K562 (cell line): Measurements from ENCODE around the gene URI1. TPM values are rescaled to one million over a fixed set of nuclear protein-coding genes. Genes with fewer than 3 reads are reported as not detected.

ENCODE experiments used
- ATAC-seq: fragments of 200-7000 bp; cut with Tn5 transposase; 3 replicates; pipeline ENCODE4 v1.9.1; 2020; ENCODE audit warnings: moderate library complexity
- BruUV-seq: library from RNA; stranded (reverse); fragments of 400-500 nt; replicated peaks from 2 replicates; lab custom pipeline; 2021; lab: Mats Ljungman, UMichigan
- CTCF ChIA-PET: fragments of 300-600 bp; formaldehyde crosslinking; extraction: SDS; loops from one replicate; lab custom pipeline; 2021; ENCODE audit warnings: low intra/inter-chr PET ratio; lab: Yijun Ruan, JAX
- POLR2A ChIA-PET: fragments of 300-600, 350-650 bp; sonication (Branson Sonifier 250); formaldehyde crosslinking; extraction: SDS; loops from one replicate; lab custom pipeline; 2021; ENCODE audit warnings: antibody characterized with exemption, inconsistent platforms; lab: Yijun Ruan, JAX
- DNase-seq, 4 experiments: peaks; one replicate each; pipeline versions ENCODE4 v3.0.0 to v3.0.0-alpha.2; 2011 to 2018; ENCODE audit warnings: low spot score in 3 of 4, mixed read lengths in 3 of 4; ENCODE audit errors: extremely low read depth in 1 of 4
- FAIRE-seq: peaks from 2 replicates; lab custom pipeline; 2011; peaks lifted over from hg19 to GRCh38; lab: Jason Lieb, UNC
- H2AFZ ChIP-seq: 2 replicates; pipeline ENCODE4 v1.6.0; 2011; ENCODE audit warnings: low read depth, low read length, control low read depth, inconsistent platforms
- H3K27ac ChIP-seq: fragments of 200-600 bp; 3 replicates; pipeline ENCODE4 v1.8.0; 2011; ENCODE audit warnings: low read depth, mild to moderate bottlenecking, control low read depth, inconsistent platforms, low read length, moderate library complexity, mixed read lengths; ENCODE audit errors: extremely low read depth
- H3K27me3 ChIP-seq, 2 experiments: fragments of 300-600 bp in 1 of 2; 2 replicates in 1 of 2; 3 replicates in 1 of 2; pipeline versions ENCODE4 v1.6.0 to v1.8.0; 2011; ENCODE audit warnings: inconsistent platforms in 2 of 2, low read length in 2 of 2, mild to moderate bottlenecking in 1 of 2, mixed read lengths in 1 of 2, moderate library complexity in 1 of 2; ENCODE audit not compliant: control insufficient read depth in 2 of 2, insufficient read depth in 2 of 2
- H3K36me3 ChIP-seq: fragments of 300-600 bp; 3 replicates; pipeline ENCODE4 v1.8.0; 2011; ENCODE audit warnings: mild to moderate bottlenecking, low read length, inconsistent platforms; ENCODE audit not compliant: control insufficient read depth, insufficient read depth
- H3K4me1 ChIP-seq, 2 experiments: fragments of 200-600 bp in 1 of 2; replicated peaks in 1 of 2; 2 replicates in 1 of 2; 3 replicates in 1 of 2; pipeline versions ENCODE4 v1.5.1 to v1.8.0; 2011; ENCODE audit warnings: inconsistent platforms in 2 of 2, low read length in 2 of 2, mild to moderate bottlenecking in 1 of 2, mixed read lengths in 1 of 2, moderate library complexity in 1 of 2; ENCODE audit not compliant: control insufficient read depth in 2 of 2, insufficient read depth in 2 of 2
- H3K4me2 ChIP-seq: 2 replicates; pipeline ENCODE4 v1.6.1; 2011; ENCODE audit warnings: low read length, control low read depth, inconsistent platforms, mixed read lengths; ENCODE audit not compliant: insufficient read depth
- H3K4me3 ChIP-seq: fragments of 200-600 bp; sonication (generic), shearing (Covaris generic); 2 replicates; pipeline ENCODE4 v1.5.1; 2016; ENCODE audit warnings: control low read depth, inconsistent platforms
- H3K79me2 ChIP-seq: fragments of 200-600 bp; 3 replicates; pipeline ENCODE4 v1.8.0; 2011; ENCODE audit warnings: low read length, inconsistent platforms; ENCODE audit not compliant: control insufficient read depth, insufficient read depth
- H3K9ac ChIP-seq, 2 experiments: 2 replicates each; pipeline versions ENCODE4 v1.6.0 to v1.6.1; 2011; ENCODE audit warnings: low read depth in 2 of 2, low read length in 2 of 2, control low read depth in 1 of 2, inconsistent platforms in 1 of 2, mild to moderate bottlenecking in 1 of 2, mixed read lengths in 1 of 2; ENCODE audit not compliant: insufficient read depth in 1 of 2
- H3K9me1 ChIP-seq: one replicate; pipeline ENCODE4 v1.6.0; 2011; ENCODE audit warnings: inconsistent platforms, mild to moderate bottlenecking, low read length, moderate library complexity; ENCODE audit not compliant: control insufficient read depth, insufficient read depth
- H3K9me3 ChIP-seq: replicated peaks from 2 replicates; pipeline ENCODE4 v1.5.1; 2011; ENCODE audit warnings: low read depth, low read length, inconsistent platforms; ENCODE audit not compliant: control insufficient read depth, insufficient read depth
- H4K20me1 ChIP-seq: replicated peaks from 2 replicates; pipeline ENCODE4 v1.6.1; 2011; ENCODE audit warnings: low read length, inconsistent platforms, mixed read lengths; ENCODE audit not compliant: control insufficient read depth, insufficient read depth
- CBX8 ChIP-seq: fragments of 200-600 bp; sonication (generic); IDR thresholded peaks from 2 replicates; pipeline ENCODE4 v1.6.1; 2012; ENCODE audit warnings: borderline replicate concordance, mixed run types, low read depth, mild to moderate bottlenecking, moderate library complexity, mixed read lengths, low read length, control low read depth, inconsistent platforms; ENCODE audit not compliant: poor library complexity, severe bottlenecking; ENCODE audit errors: extremely low read depth
- CSDE1 ChIP-seq, 2 experiments: fragments of 450-650 bp; IDR thresholded peaks; 2 replicates each; pipeline ENCODE4 v1.6.1; 2016; ENCODE audit warnings: mild to moderate bottlenecking in 1 of 2
- GATAD2B ChIP-seq: fragments of 450-650 bp; IDR thresholded peaks from 2 replicates; pipeline ENCODE4 v1.6.1; 2017; ENCODE audit warnings: mild to moderate bottlenecking, borderline replicate concordance
- JUN ChIP-seq, 2 experiments: sonication (generic) in 1 of 2; formaldehyde crosslinking in 1 of 2; IDR thresholded peaks; 2 replicates each; pipeline versions ENCODE4 v1.6.1 to v1.8.0; 2012 to 2022; ENCODE audit warnings: borderline replicate concordance in 2 of 2, mild to moderate bottlenecking in 2 of 2, improper control_type of control experiment in 1 of 2, low read depth in 1 of 2, low read length in 1 of 2, missing genetic modification reagents in 1 of 2
- MTA1 ChIP-seq: fragments of 450-650 bp; IDR thresholded peaks from 2 replicates; pipeline ENCODE4 v1.6.1; 2017; ENCODE audit warnings: borderline replicate concordance
- NBN ChIP-seq: fragments of 450-650 bp; IDR thresholded peaks from 2 replicates; pipeline ENCODE4 v1.6.1; 2016; ENCODE audit warnings: low read depth, mild to moderate bottlenecking
- NCOA4 ChIP-seq: fragments of 450-650 bp; IDR thresholded peaks from 2 replicates; pipeline ENCODE4 v1.6.1; 2018; ENCODE audit warnings: mild to moderate bottlenecking; ENCODE audit not compliant: partially characterized antibody
- PHB ChIP-seq: fragments of 250-450 bp; sonication (Bioruptor Pico); IDR thresholded peaks from 2 replicates; pipeline ENCODE4 v1.5.0; 2021
- PHF8 ChIP-seq: fragments of 200-600 bp; sonication (generic); IDR thresholded peaks from 2 replicates; pipeline ENCODE4 v1.6.1; 2012; ENCODE audit warnings: mixed run types, mild to moderate bottlenecking, inconsistent platforms, low read length, moderate library complexity, borderline replicate concordance
- PTRF ChIP-seq: fragments of 450-650 bp; IDR thresholded peaks from 2 replicates; pipeline ENCODE4 v1.6.1; 2016; ENCODE audit warnings: mild to moderate bottlenecking, missing genetic modification characterization, missing compliant biosample characterization
- SAFB ChIP-seq: fragments of 200-400 bp; formaldehyde crosslinking; IDR thresholded peaks from 2 replicates; pipeline ENCODE4 v1.6.1; 2017; ENCODE audit warnings: low read depth, low read length, borderline replicate concordance
- ZBTB8A ChIP-seq: fragments of 450-650 bp; IDR thresholded peaks from 2 replicates; pipeline ENCODE4 v1.6.1; 2018; ENCODE audit warnings: mild to moderate bottlenecking, moderate library complexity; ENCODE audit not compliant: partially characterized antibody
- ZC3H4 ChIP-seq: sonication (generic); formaldehyde crosslinking; IDR thresholded peaks from 2 replicates; pipeline ENCODE4 v1.9.0; 2021; ENCODE audit warnings: missing genetic modification reagents, borderline replicate concordance
- ZNF197 ChIP-seq: fragments of 200-800 bp; sonication (Bioruptor generic); IDR thresholded peaks from 2 replicates; pipeline ENCODE4 v1.6.1; 2016; ENCODE audit warnings: low read depth, missing genetic modification characterization, missing compliant biosample characterization
- ZNF232 ChIP-seq: sonication (generic); formaldehyde crosslinking; IDR thresholded peaks from 2 replicates; pipeline ENCODE4 v1.8.0; 2022; ENCODE audit warnings: mild to moderate bottlenecking, missing genetic modification reagents
- ZNF253 ChIP-seq: fragments of 250-450 bp; sonication (Bioruptor Pico); conservative IDR thresholded peaks from 2 replicates; pipeline ENCODE4 v1.6.1; 2021; ENCODE audit warnings: mild to moderate bottlenecking
- WGBS: fragments of 100-300 bp; shearing (Covaris generic); methylation state at CpG from one replicate; pipeline ENCODE4 v1.1.6; 2016; ENCODE audit warnings: low coverage, mixed read lengths; ENCODE audit not compliant: insufficient coverage; ENCODE audit errors: missing lambda C conversion rate; 5-methylcytosine and 5-hydroxymethylcytosine counted together
- in situ Hi-C: fragments of 300-500 bp; cut with MboI; formaldehyde crosslinking; loops from 4 replicates; pipeline ENCODE4 v1.15.0; 2018; ENCODE audit warnings: inconsistent platforms, mixed read lengths
- intact Hi-C: fragments of 100-400 bp; cut with micrococcal nuclease; formaldehyde crosslinking; loops from 2 replicates; pipeline ENCODE4 v1.14.2; 2022
- polyA plus RNA-seq, 8 experiments: library from polyadenylated mRNA; depleted of rRNA in 4 of 8; stranded (reverse) in 5 of 8; unstranded in 3 of 8; fragments of >200 nt; fragmentation: Nextera tagmentation in 2 of 8; fragmentation: Illumina TruSeq in 1 of 8; extraction: Ambion mirVana in 2 of 8; extraction: Trizol in 1 of 8; gene quantifications; 2 replicates each; pipeline versions ENCODE4 v1.2.1 to v1.2.3, GENCODE V29; 2011 to 2014; ENCODE audit warnings: inconsistent platforms in 1 of 8, missing spikeins in 1 of 8
- total RNA-seq, 7 experiments: library from RNA; depleted of rRNA in 6 of 7; stranded (reverse); fragments of >200 nt in 6 of 7; fragmentation: Illumina TruSeq in 2 of 7; extraction: Trizol in 2 of 7; gene quantifications; 2 replicates each; pipeline versions ENCODE4 v1.2.1 to v1.2.3, GENCODE V29; 2011 to 2021; ENCODE audit warnings: low replicate concordance in 1 of 7
- TF ChIP-seq, protein P1 (sequence below): fragments of 250-450 bp; sonication (Bioruptor Pico); IDR thresholded peaks from 2 replicates; pipeline ENCODE4 v1.5.0; 2021

The URI1 gene
- total and polyA plus RNA-seq, 9 of the 15 experiments (the other 6 are each of a cell fraction or from before 2014, with no cell fraction given), result 16.9 to 87.4 (median 63.9) TPM

DNA sequence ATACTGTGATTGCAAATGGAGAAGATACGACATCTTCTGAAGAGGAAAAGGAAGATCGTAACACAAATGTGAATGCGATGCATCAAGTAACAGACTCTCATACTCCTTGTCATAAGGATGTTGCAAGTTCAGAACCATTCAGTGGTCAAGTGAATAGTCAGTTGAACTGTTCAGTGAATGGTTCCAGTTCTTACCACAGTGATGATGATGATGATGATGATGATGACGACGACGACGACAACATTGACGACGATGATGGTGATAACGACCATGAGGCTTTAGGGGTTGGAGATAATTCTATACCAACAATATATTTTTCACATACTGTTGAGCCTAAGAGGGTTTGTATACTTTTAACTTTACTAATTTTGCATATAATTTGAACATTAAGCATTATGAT lies 67.0 kb downstream of the URI1 start:
- H4K20me1 ChIP-seq, result no peaks in the 10 kb centered on the region
- TF ChIP-seq PTRF (tag) (no peak), NBN (no peak), PHB (no peak), CBX8 (no peak), CSDE1 (IDR thresholded peaks at IDR 0.05) (no peak), ZNF232 (CRISPR knock-in tag) (no peak), ZBTB8A (no peak), JUN (IDR thresholded peaks at IDR 0.05; ENCODE audit: borderline replicate concordance, low read depth, low read length) (no peak), JUN (CRISPR knock-in tag; IDR thresholded peaks at IDR 0.05; ENCODE audit: borderline replicate concordance) (no peak), ZNF197 (no peak), SAFB (no peak), ZNF253 (CRISPR knock-in tag) (no peak), PHF8 (no peak), ZC3H4 (CRISPR knock-in tag) (no peak), GATAD2B (no peak), MTA1 (no peak), NCOA4 (no peak)
- TF ChIP-seq, protein P1, sequence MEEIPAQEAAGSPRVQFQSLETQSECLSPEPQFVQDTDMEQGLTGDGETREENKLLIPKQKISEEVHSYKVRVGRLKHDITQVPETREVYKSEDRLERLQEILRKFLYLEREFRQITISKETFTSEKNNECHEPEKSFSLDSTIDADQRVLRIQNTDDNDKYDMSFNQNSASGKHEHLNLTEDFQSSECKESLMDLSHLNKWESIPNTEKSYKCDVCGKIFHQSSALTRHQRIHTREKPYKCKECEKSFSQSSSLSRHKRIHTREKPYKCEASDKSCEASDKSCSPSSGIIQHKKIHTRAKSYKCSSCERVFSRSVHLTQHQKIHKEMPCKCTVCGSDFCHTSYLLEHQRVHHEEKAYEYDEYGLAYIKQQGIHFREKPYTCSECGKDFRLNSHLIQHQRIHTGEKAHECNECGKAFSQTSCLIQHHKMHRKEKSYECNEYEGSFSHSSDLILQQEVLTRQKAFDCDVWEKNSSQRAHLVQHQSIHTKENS, result no peak
- no peak overlapping the region for H3K27ac ChIP-seq
- intact Hi-C loops, result no loop called here
- peaks cover 0 to 5% of the 10 kb centered on the region in 2 experiments; a peak in 1 of 5 replicates for H3K4me1 ChIP-seq
- FAIRE-seq (no peak), ATAC-seq (no peak), DNase-seq (no peak)
- WGBS, result 92% methylated on average over 10 of the region's 10 CpGs
- no peak overlapping the region for H2AFZ ChIP-seq
- H3K9ac ChIP-seq, result no peak overlapping the region
- H3K4me3 ChIP-seq, result no peak overlapping the region
- H3K4me2 ChIP-seq, result no peak overlapping the region
- no peaks in the 10 kb centered on the region for H3K27me3 ChIP-seq
- H3K9me3 ChIP-seq, result no peaks in the 10 kb centered on the region
- no TSS peak for BruUV-seq
- H3K9me1 ChIP-seq, result no peaks in the 10 kb centered on the region
- H3K36me3 ChIP-seq, result peaks cover 72% of the 10 kb centered on the region
- peaks cover 20% of the 10 kb centered on the region; the same call in 2 of the 3 replicates for H3K79me2 ChIP-seq
- in situ Hi-C loops, result no loop called here
- POLR2A ChIA-PET, result no interaction called here
- CTCF ChIA-PET, result no interaction called here
